Astrocyte (in vitro differentiated cells and primary cell): ENCODE results near the gene PTTG1. TPM values are rescaled to one million over a fixed set of nuclear protein-coding genes. Genes with fewer than 3 reads are reported as not detected.
"Not testable (repeated sequence)": the region's sequence is repeated elsewhere in the genome, so short reads cannot be mapped to it uniquely, and the experiment has no call there.

Experiments
- DNase-seq: peaks from one replicate; pipeline ENCODE4 v3.0.0-alpha.2; 2010; ENCODE audit warnings: low read depth
- FAIRE-seq: peaks from 2 replicates; lab custom pipeline; 2011; peaks lifted over from hg19 to GRCh38; lab: Jason Lieb, UNC
- H2AFZ ChIP-seq: 2 replicates; pipeline ENCODE4 v1.6.0; 2012; ENCODE audit warnings: low read depth, low read length, inconsistent platforms
- H3K27ac ChIP-seq: 2 replicates; pipeline ENCODE4 v1.5.1; 2011; ENCODE audit warnings: low read depth, low read length, inconsistent platforms
- H3K27me3 ChIP-seq: 2 replicates; pipeline ENCODE4 v1.6.0; 2011; ENCODE audit warnings: low read length, inconsistent platforms; ENCODE audit not compliant: insufficient read depth
- H3K36me3 ChIP-seq: 2 replicates; pipeline ENCODE4 v1.5.1; 2011; ENCODE audit warnings: low read length, inconsistent platforms; ENCODE audit not compliant: insufficient read depth
- H3K4me1 ChIP-seq: 2 replicates; pipeline ENCODE4 v1.5.1; 2011; ENCODE audit warnings: low read length, inconsistent platforms; ENCODE audit not compliant: insufficient read depth
- H3K4me2 ChIP-seq: 2 replicates; pipeline ENCODE4 v1.6.0; 2012; ENCODE audit warnings: low read length, inconsistent platforms
- H3K4me3 ChIP-seq: 2 replicates; pipeline ENCODE4 v1.5.1; 2011; ENCODE audit warnings: low read depth, mild to moderate bottlenecking, low read length, inconsistent platforms; ENCODE audit not compliant: insufficient read depth
- H3K79me2 ChIP-seq: 2 replicates; pipeline ENCODE4 v1.6.0; 2012; ENCODE audit warnings: mild to moderate bottlenecking, low read length, inconsistent platforms; ENCODE audit not compliant: insufficient read depth
- H3K9ac ChIP-seq: 2 replicates; pipeline ENCODE4 v1.6.0; 2012; ENCODE audit warnings: mild to moderate bottlenecking, low read length, inconsistent platforms
- H3K9me3 ChIP-seq: 2 replicates; pipeline ENCODE4 v1.5.1; 2012; ENCODE audit warnings: low read depth, mild to moderate bottlenecking, low read length, inconsistent platforms; ENCODE audit not compliant: insufficient read depth
- H4K20me1 ChIP-seq: 2 replicates; pipeline ENCODE4 v1.6.0; 2012; ENCODE audit warnings: low read length, inconsistent platforms; ENCODE audit not compliant: insufficient read depth
- H3K27ac Mint-ChIP-seq: one replicate; pipeline ENCODE4 v1.8.0; 2021; ENCODE audit warnings: mild to moderate bottlenecking, mixed read lengths; ENCODE audit not compliant: unreplicated experiment
- H3K27me3 Mint-ChIP-seq: one replicate; pipeline ENCODE4 v1.8.0; 2021; ENCODE audit warnings: low read depth, mixed read lengths; ENCODE audit not compliant: unreplicated experiment
- H3K36me3 Mint-ChIP-seq: one replicate; pipeline ENCODE4 v1.8.0; 2021; ENCODE audit warnings: low read depth, mixed read lengths; ENCODE audit not compliant: unreplicated experiment
- H3K4me1 Mint-ChIP-seq: one replicate; pipeline ENCODE4 v1.8.0; 2021; ENCODE audit warnings: low read depth, mixed read lengths; ENCODE audit not compliant: unreplicated experiment
- H3K4me3 Mint-ChIP-seq: one replicate; pipeline ENCODE4 v1.8.0; 2021; ENCODE audit warnings: mild to moderate bottlenecking, moderate library complexity, mixed read lengths; ENCODE audit not compliant: unreplicated experiment
- H3K9me3 Mint-ChIP-seq: one replicate; pipeline ENCODE4 v1.8.0; 2021; ENCODE audit warnings: mild to moderate bottlenecking, mixed read lengths; ENCODE audit not compliant: unreplicated experiment
- CTCF ChIP-seq: IDR thresholded peaks from 2 replicates; pipeline ENCODE4 v1.5.1; 2011; ENCODE audit warnings: low read depth, mild to moderate bottlenecking, inconsistent platforms, low read length, moderate library complexity; ENCODE audit not compliant: insufficient read depth
- EZH2 ChIP-seq: IDR thresholded peaks from 2 replicates; pipeline ENCODE4 v1.6.1; 2012; ENCODE audit warnings: mild to moderate bottlenecking, low read length, inconsistent platforms; ENCODE audit not compliant: insufficient read depth
- total RNA-seq: library from RNA; stranded (reverse); gene quantifications from 2 replicates; pipeline ENCODE4 v1.2.1, GENCODE V29; 2021

PTTG1 gene
- total RNA-seq, 1 donor from 2014 or later, result 20.4 TPM

- no peak for DNase-seq
- peaks cover 16% of the 10 kb centered on the region for H3K27me3 Mint-ChIP-seq
- Histone ChIP-seq H2AFZ (no peak overlapping the region), H3K79me2 (no peaks in the 10 kb centered on the region), H3K9me3 (no peaks in the 10 kb centered on the region), H3K9ac (no peak overlapping the region), H3K4me2 (no peak overlapping the region), H3K4me1 (peaks cover 10% of the 10 kb centered on the region), H3K27ac (no peak overlapping the region), H3K4me3 (no peak overlapping the region), H4K20me1 (no peaks in the 10 kb centered on the region), H3K36me3 (no peaks in the 10 kb centered on the region), H3K27me3 (no peaks in the 10 kb centered on the region)
- no peak overlapping the region for H3K27ac Mint-ChIP-seq
- no peaks in the 10 kb centered on the region for H3K9me3 Mint-ChIP-seq
- TF ChIP-seq EZH2 (no peak), CTCF (no peak)
- H3K4me1 Mint-ChIP-seq, result peaks cover 5% of the 10 kb centered on the region
- no peak overlapping the region for H3K4me3 Mint-ChIP-seq
- FAIRE-seq, result no peak
- H3K36me3 Mint-ChIP-seq, result no peaks in the 10 kb centered on the region
Measured at GRCh38 chr5:160436017-160436416, 14.4 kb downstream of the PTTG1 start.

- not testable (repeated sequence) for H4K20me1 ChIP-seq, H3K4me1 ChIP-seq, H3K9me3 ChIP-seq, H3K9me3 Mint-ChIP-seq, H3K36me3 Mint-ChIP-seq, H3K4me3 ChIP-seq, DNase-seq, H3K79me2 ChIP-seq, H3K4me3 Mint-ChIP-seq, H3K27ac Mint-ChIP-seq, H3K4me2 ChIP-seq, H3K4me1 Mint-ChIP-seq, H2AFZ ChIP-seq, FAIRE-seq, H3K27me3 ChIP-seq, H3K36me3 ChIP-seq, H3K27ac ChIP-seq, H3K9ac ChIP-seq
- H3K27me3 Mint-ChIP-seq, result peaks cover 16% of the 10 kb centered on the region
Measured at GRCh38 chr5:160436661-160437060, 15.0 kb downstream of the PTTG1 start.

GRCh38 chr5:160437271-160437670 lies 15.6 kb downstream of the PTTG1 start:
- FAIRE-seq, result no peak
- Mint-ChIP-seq H3K27me3 (peaks cover 16% of the 10 kb centered on the region), H3K36me3 (no peaks in the 10 kb centered on the region), H3K4me1 (peaks cover 2% of the 10 kb centered on the region), H3K9me3 (no peaks in the 10 kb centered on the region), H3K27ac (no peak overlapping the region), H3K4me3 (no peak overlapping the region)
- no peak overlapping the region for H2AFZ ChIP-seq
- H3K4me2 ChIP-seq, result no peak overlapping the region
- TF ChIP-seq CTCF (no peak), EZH2 (no peak)
- H3K27me3 ChIP-seq, result no peaks in the 10 kb centered on the region
- H3K4me3 ChIP-seq, result no peak overlapping the region
- no peaks in the 10 kb centered on the region for H3K79me2 ChIP-seq
- DNase-seq, result no peak
- H3K36me3 ChIP-seq, result no peaks in the 10 kb centered on the region
- H3K27ac ChIP-seq, result no peak overlapping the region
- no peaks in the 10 kb centered on the region for H4K20me1 ChIP-seq
- H3K9ac ChIP-seq, result no peak overlapping the region
- no peaks in the 10 kb centered on the region for H3K9me3 ChIP-seq
- H3K4me1 ChIP-seq, result peaks cover 10% of the 10 kb centered on the region
